Left hindlimb (tissue), 1 donor: Measurements from ENCODE around the gene IGFL4.
"Not testable (repeated sequence)": the region's sequence is repeated elsewhere in the genome, so short reads cannot be mapped to it uniquely, and the experiment has no call there.

Source experiments
- DNase-seq: peaks from one replicate; pipeline ENCODE4 v3.0.0-alpha.2; 2018

IGFL4 gene

GRCh38 chr19:46040952-46041500 is at the start of gene IGFL4:
IGFL4 (minus strand) TSS chr19:46041002; CDS start chr19:46040962, 40 bp downstream.
- no peak for DNase-seq

GRCh38 chr19:46090444-46090843 is 49.6 kb upstream of the IGFL4 start:
- no peak for DNase-seq

- no peak for DNase-seq
These were observed 48.6 kb upstream of the IGFL4 start for GRCh38 chr19:46089432-46089831.

GRCh38 chr19:46088101-46088500 is 47.3 kb upstream of the IGFL4 start:
- DNase-seq, result no peak

GRCh38 chr19:46085888-46086287 is 45.1 kb upstream of the IGFL4 start:
- DNase-seq, result no peak

- DNase-seq, result no peak
These were observed 41.9 kb upstream of the IGFL4 start for GRCh38 chr19:46082728-46083050.

GRCh38 chr19:46081928-46082727 is 41.3 kb upstream of the IGFL4 start:
- no peak for DNase-seq

- peak; percentile 44 for DNase-seq
These were observed 39.8 kb upstream of the IGFL4 start for GRCh38 chr19:46080561-46080960.

GRCh38 chr19:46079576-46079975 is 38.8 kb upstream of the IGFL4 start:
- DNase-seq, result no peak

GRCh38 chr19:46078573-46079332 is 38.0 kb upstream of the IGFL4 start:
- not testable (repeated sequence) for DNase-seq

GRCh38 chr19:46077815-46078167 is 37.0 kb upstream of the IGFL4 start:
- no peak for DNase-seq

- peak; percentile 70 for DNase-seq
These were observed 36.4 kb upstream of the IGFL4 start for GRCh38 chr19:46076951-46077814.

GRCh38 chr19:46076031-46076880 is 35.5 kb upstream of the IGFL4 start:
- DNase-seq, result no peak

GRCh38 chr19:46073268-46073922 is 32.6 kb upstream of the IGFL4 start:
- no peak for DNase-seq

GRCh38 chr19:46069806-46070341 is 29.1 kb upstream of the IGFL4 start:
- no peak for DNase-seq

GRCh38 chr19:46068345-46069258 is 27.8 kb upstream of the IGFL4 start:
- no peak for DNase-seq

- DNase-seq, result no peak
These were observed 26.9 kb upstream of the IGFL4 start for GRCh38 chr19:46067691-46068090.

GRCh38 chr19:46066471-46066870 is 25.7 kb upstream of the IGFL4 start:
- DNase-seq, result no peak

- no peak for DNase-seq
These were observed 24.8 kb upstream of the IGFL4 start for GRCh38 chr19:46065486-46066071.

- DNase-seq, result no peak
These were observed 22.4 kb upstream of the IGFL4 start for GRCh38 chr19:46063201-46063600.
